ENCODE data around the gene DHH. TPM values are rescaled to one million over a fixed set of nuclear protein-coding genes. Genes with fewer than 3 reads are reported as not detected.

Gene DHH
- total RNA-seq, 1 donor from 2014 or later: 1.2 TPM

DNA sequence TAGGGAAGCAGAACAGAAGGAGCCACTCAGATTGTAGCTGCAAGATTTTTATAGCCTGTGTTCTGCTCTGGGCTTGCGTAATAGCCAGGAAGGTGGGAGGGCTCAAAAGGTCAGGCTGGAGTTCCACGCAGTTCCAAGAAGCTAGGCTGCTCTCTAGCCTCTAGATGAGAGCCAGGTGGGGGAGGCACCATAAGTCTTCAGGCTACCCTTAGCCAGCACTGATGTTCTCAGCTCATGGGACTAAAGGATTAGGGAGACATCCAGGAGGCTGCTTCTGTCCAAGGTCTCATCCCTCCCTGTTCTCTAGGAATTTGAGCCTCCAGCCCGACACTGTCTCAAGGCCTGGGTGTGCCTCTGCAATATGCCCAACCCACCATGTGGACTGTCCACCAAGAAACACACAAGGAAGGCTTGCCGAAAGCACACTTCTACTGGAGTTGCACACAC is 14.4 kb upstream of the DHH start:
- DNase-seq: peak; percentile 56

DNA sequence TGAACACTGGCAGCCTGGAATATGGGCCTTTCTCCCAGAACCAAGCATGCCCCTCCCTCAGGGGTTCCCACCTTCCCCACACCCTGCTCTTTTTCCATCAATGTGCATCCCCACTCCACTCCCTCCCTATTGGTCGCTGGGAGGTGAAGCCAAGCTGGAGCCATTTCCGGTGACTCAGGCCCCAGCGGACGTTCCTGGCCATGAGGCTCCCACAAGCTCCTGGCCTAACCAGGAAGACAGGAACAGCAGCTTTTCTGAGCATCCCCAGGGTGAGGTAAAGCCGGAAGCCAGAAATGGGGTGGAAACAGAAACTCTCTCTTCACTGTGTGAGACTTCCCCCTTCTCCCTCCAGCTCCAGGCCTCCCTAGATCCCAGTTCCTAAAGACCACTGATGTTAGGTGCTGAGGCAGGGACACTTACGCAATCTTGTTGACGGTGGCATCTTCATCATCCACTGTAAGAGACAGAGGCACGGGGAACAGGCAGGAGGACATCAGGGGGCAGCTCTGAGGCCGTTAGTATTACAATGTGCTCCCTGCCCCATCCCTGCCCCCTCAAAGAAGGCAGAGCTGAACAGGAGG is 11.0 kb upstream of the DHH start:
- DNase-seq: peak; percentile 89

- no peak for DNase-seq
Measured at GRCh38 chr12:49104822-49105221, 10.2 kb upstream of the DHH start.

GRCh38 chr12:49100380-49100779 is 5.8 kb upstream of the DHH start:
- no peak for DNase-seq

GRCh38 chr12:49098703-49099102 is 4.1 kb upstream of the DHH start:
- DNase-seq: no peak

- peak; percentile 79 for DNase-seq
Measured at GRCh38 chr12:49098035-49098451, 3.4 kb upstream of the DHH start.

DNA sequence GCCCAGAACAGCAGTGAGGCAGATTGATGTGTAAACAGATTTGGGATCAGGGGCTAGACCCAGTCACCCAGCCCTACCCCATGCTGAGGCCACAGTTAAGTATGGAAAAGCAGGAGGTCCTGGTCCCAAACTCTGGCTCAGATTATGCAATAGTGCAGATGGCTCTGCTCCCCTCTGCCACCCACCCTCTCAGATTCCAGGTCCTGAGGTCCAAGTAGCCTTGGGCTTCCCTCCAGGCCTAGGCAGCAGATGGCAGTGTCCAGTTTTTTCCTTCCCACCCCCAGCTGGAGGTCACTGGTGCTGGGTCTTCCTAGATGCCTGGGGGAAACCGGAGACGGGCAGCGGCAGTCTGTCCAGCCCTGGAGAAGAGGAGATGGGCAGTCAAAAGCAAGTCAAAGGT is 2.8 kb upstream of the DHH start:
- no peak for DNase-seq

GRCh38 chr12:49094975-49095365 is 369 bp upstream of the DHH start:
- no peak for DNase-seq

DNA sequence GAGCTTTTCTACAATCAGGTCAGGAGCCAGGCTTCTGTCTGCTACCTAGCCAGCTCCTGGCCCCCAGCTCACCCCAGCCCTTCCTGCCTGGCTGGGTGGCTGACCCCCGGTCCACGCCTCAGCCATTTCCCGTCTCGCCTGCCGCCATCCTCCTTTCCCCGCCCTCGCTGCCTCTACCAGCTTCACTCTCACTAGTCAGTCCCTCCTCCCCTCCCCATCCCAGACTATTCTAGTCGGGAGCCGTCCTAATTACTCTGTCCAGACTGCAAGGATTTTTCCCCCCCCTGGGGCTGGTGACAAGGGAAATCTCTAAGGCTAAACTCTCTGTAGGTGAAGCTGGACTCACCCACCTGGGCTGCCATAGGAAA is 825 bp downstream of the DHH start:
- DNase-seq: peak; percentile 42

DNA sequence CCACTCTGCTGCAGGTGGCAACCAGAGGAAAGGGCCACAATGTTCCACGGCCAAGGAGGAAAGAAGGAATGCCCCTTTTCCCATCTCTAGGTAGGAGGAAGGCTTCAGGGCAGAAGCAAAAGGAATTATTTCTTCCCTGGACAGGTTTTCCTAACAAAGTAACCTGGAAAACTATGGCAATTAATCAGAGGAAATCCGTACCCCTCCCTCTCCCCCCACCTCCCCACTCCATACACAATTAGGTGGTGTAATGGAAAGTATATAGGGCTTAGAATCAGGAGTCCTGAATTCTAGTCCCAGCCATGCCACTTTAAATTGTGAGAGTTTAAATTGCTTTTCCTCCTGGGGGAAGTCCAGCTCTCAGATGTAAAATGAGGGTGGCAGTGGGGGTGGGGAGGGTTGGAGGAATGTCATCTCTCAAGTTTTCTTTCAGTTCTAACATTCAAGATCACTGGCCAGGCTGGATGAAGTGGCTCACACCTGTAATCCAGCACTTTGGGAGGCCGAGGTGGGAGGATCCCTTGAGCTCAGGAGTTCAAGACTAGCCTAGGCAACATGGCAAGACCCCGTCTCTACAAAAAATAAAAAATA is 1.7 kb downstream of the DHH start:
- DNase-seq: peak; percentile 15

DNA sequence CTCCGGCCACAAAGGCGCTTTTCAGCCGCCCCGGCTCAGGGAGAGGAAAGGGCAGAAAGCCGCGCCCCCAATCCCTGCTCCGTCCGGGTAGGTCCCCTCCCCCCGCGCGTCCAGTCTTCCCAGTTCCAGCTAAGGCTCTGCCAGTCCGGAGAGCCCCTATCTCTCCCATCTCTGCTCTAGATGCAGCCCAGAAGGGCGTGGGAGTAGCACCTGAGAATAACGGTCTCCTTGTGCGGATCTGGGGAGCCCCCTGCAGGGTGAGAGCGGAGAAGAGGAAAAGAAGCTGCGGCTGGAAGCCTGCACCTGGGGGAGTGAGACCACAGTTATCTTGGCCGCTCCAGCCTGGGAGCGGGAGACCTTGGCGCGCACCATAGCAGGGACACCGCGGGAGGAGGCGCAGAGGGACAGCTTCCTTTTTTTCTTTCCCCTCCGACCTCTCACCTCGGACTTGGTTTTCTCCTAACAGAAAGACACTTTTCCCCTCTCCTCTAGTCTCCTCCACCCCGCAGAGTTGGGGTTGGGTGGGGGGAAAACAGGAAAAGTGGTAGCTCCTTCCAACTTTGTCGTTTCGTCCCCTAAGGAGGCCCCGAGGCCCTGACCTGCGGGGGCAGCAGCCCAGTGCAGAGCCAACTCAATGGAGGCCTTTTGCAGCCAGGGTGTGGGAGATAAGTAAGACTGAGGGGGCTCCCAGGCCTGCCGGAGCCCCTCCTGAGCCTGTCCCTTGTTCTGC is 2.4 kb downstream of the DHH start:
- DNase-seq: peak; percentile 73

DNA sequence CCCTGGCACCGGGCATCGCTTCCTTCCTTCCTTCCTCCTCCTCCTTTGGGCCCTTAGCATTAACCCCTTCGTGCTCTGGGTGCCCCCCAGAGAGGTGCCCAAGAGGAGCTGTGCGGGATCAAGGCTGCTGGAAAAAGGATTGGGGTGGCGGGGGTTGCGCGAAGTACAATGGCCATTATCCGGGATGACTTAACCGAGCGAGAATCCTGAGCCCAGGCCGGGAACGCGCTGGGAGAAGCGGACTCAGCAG is 2.8 kb downstream of the DHH start:
- no peak for DNase-seq

DNA sequence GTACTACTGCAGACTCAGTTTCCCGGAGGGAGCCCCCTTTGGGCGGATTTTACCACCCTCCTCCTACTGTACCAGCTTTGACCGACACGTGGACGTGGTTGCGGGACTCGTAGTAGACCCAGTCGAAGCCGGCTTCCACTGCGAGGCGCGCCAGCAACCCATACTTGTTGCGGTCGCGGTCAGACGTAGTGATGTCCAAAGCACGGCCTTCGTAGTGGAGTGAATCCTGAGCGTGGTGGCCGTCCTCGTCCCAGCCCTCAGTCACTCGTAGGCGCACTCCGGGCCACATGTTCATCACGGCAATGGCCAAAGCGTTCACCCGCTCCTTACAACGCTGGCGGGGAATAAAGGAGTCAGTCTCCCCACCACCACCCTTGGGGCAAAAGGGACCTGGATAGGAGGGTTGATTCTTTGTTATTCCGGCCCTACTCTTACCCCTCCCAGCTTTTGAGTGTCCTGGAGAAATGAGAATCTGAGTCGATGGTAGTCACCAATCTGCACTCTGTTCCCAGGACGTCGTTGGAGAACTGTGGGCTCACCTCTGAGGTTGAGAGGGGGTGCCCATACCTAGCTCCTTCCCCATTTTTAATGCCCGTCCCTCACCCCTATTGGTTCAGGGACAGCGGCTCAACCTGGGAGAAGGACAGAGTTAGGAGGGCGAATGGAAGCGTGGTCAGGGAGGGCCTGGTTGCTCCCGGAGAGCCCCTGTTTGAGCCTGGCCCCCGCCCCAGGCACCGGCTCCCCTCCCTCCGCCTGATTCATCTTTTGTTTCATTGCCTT is 3.4 kb downstream of the DHH start:
- DNase-seq: no peak

DNA sequence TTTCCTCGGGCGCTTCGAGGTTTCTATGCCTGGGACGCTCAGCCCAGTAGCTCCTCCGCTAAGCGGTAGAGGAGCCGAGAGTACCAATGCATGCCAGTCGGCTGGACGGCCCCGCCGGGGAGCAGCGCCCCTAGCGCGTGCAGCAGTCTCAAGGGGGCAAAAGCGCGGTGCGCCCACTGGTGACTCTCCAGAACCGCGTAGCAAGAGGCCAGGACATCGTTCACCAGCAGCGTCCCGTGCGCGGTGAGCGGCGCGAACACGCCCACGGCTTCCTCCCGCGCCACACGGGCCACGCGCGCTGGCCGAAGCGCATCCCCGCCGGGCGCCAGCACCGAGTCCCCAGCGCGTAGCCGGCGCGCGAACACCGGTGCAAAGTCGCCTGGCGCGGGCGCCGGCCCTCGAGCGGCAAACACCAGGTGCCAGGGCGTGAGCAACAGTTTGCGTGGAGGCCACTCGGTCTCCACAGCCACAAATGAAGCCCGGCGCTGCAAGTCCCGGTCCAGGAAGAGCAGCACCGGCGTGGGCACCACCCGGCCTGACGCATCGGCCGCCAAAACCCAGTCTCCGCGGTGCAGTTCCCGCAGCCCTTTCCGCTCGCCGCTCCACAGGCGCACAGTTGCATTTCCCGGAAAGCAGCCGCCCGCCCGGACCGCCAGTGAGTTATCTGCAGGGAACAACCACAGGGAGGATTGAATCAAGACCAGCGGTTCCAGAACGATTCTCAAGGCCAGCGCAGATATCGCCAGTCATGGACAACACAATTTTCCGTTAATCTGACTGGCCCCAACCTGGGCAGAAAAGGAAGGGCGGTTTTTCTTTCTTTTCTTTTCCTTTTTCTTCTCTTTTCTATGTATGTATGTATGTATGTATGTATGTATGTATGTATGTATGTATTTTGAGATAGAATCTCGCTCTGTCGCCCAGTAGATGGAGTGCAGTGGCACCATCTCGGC is 4.5 kb downstream of the DHH start:
- DNase-seq: peak; percentile 56

DNA sequence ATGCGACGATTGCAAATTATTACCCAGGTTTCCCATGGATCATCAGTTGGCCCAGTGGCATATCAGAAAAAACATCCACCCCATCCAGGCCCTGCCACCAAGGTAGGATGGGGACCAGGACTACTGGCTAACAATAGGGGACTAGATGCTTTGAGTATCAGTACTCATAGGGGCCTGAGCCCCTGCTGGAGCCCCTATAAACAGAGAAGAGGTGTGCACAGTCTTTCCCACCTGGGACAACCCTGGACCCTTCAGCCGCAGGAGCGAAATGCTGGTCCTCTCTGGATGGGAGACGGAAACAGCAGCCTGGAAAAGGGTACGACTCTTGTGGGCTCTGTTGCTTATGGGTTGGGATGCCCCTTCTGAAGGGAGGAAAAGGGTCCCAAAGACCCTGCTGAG is 5.7 kb downstream of the DHH start:
- no peak for DNase-seq

DNA sequence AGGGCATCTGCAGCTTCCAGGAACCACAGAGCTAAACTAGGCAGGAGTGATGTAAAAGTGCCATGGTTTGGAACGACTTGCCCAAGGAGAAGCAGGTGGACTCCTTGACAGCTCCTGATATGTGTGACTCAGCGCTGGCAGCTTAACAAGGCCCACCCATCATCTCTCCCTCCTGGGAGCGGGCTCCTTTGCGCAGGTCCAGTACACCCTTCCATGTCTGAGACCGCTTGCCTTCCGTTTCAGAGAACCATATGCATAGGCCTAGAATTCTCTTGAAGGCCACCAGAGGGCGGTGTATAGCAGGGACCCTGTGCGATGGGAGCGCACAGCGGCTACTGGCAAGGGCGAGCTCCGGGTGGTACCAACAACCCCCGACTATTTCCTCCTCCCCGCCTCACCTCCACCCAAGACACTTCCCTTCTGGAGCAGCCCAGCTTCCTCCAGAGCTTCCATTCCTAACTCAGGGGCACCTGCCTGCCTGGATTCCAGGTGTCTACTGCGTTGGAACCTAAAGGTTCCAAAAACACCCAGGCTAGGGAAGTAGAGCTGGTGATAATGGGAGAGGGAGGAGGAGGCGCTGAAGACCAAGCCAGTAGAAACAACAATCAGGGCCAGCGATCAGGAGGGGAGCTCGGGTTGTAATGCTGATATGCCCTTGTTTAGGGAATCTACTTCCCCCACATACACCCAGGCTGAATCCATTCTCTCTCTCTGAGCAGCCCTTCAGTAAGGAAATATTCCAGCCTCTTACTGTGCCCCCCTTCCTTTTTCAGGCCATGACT is 6.3 kb downstream of the DHH start:
- DNase-seq: peak; percentile 92

- no peak for DNase-seq
Measured at GRCh38 chr12:49086116-49086515, 8.5 kb downstream of the DHH start.

DNA sequence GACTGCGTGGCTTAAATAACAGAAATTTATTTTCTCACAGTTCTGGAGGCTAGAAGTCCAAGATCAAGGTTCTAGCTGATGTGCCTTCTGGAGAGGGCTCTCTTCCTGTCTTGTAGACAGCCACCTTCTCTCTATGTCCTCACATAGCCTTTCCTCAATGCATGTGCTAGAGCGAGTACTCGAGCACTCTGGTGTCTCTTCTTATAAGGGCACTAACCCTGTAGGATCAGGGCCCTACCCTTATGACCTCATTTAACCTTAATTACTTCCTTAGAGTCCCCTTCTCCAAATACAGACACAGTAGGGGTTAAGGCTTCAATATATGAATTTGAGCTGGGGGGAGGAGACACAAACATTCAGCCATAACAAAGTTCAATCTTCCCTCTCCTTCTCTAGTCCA is 10.2 kb downstream of the DHH start:
- no peak for DNase-seq

DNA sequence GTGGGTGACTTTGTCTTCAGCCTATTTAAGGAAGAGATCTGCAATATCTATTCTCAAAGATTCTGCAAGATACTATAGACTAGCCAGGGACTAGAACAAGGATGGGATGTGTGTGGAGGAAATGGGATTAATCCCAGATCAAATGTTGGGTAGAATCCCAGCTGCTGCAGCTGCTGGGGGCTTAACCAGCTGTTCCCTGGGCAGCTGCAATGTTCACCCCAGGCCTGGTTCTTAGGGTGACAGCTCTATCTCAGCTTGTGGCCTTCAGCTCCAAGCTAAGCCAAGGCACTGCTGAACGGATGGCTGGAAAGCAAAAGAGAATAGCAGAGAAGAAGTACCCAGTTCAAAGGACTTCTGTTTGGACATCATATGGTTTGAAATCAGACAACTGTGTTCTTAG is 14.8 kb downstream of the DHH start:
- no peak for DNase-seq

DNA sequence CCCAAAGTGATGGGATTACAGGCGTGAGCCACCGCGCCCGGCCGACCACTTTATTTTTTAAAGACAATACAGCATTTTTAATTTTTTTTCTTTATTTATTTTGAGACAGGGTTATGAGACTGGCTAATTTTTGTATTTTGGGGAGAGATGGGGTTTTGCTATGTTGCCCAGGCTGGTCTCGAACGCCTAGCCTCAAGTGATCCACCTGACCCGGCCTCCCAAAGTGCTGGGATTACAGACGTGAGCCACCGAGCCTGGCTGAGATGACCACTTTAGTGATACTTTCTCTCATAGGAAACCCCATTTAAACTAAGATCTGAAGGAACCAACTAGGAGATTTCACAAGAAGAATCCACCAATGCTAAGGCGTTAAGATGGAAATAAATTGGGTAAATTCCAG is 23.6 kb downstream of the DHH start:
- no peak for DNase-seq

GRCh38 chr12:49069507-49070346 is 24.9 kb downstream of the DHH start, which contains the start of gene RHEBL1:
RHEBL1 (minus strand) TSS chr12:49069979; CDS start chr12:49069785, 194 bp downstream.
- DNase-seq: peak; percentile 98
